H1 (cell line): ENCODE results near the gene EDEM1. TPM values are rescaled to one million over a fixed set of nuclear protein-coding genes. Genes with fewer than 3 reads are reported as not detected.

Experiments used
- CTCF ChIA-PET: fragments of 300-600 bp; sonication (Branson Sonifier 250); formaldehyde crosslinking; loops from one replicate; lab custom pipeline; 2021; ENCODE audit not compliant: partially characterized antibody; lab: Charles Lee
- POLR2A ChIA-PET: fragments of 300-600 bp; sonication (Branson Sonifier 250); formaldehyde crosslinking; loops from one replicate; lab custom pipeline; 2021; ENCODE audit warnings: inconsistent platforms; ENCODE audit not compliant: partially characterized antibody; lab: Charles Lee
- DNase-seq, 2 experiments: peaks; one replicate each; pipeline versions ENCODE4 v3.0.0 to v3.0.0-alpha.2; 2010 to 2022; ENCODE audit warnings: low spot score in 2 of 2, low read depth in 1 of 2, mixed read lengths in 1 of 2
- FAIRE-seq: peaks from 2 replicates; lab custom pipeline; 2011; peaks lifted over from hg19 to GRCh38; lab: Jason Lieb, UNC
- H2AFZ ChIP-seq: 2 replicates; pipeline ENCODE4 v1.8.1; 2012; ENCODE audit warnings: low read length, inconsistent platforms
- H2AK5ac ChIP-seq: 2 replicates; pipeline ENCODE4 v1.6.1; 2013; ENCODE audit warnings: low read depth, low read length
- H2BK120ac ChIP-seq: replicated peaks from 2 replicates; pipeline ENCODE3; 2013; ENCODE audit warnings: low read depth, low read length, inconsistent platforms
- H2BK12ac ChIP-seq: 2 replicates; pipeline ENCODE4 v1.6.1; 2013; ENCODE audit warnings: low read depth, low read length
- H2BK15ac ChIP-seq: 2 replicates; pipeline ENCODE4 v1.6.1; 2013; ENCODE audit warnings: low read length
- H2BK20ac ChIP-seq: 2 replicates; pipeline ENCODE4 v1.6.1; 2013; ENCODE audit warnings: low read length
- H2BK5ac ChIP-seq: 2 replicates; pipeline ENCODE4 v1.6.1; 2013; ENCODE audit warnings: low read depth, low read length
- H3K14ac ChIP-seq: 2 replicates; pipeline ENCODE4 v1.6.1; 2013; ENCODE audit warnings: inconsistent platforms; ENCODE audit not compliant: insufficient read length
- H3K18ac ChIP-seq: 2 replicates; pipeline ENCODE4 v1.6.1; 2013; ENCODE audit warnings: low read length; ENCODE audit errors: extremely low read depth
- H3K23ac ChIP-seq: 2 replicates; pipeline ENCODE4 v1.6.1; 2013; ENCODE audit warnings: inconsistent platforms; ENCODE audit not compliant: insufficient read length
- H3K23me2 ChIP-seq: 2 replicates; pipeline ENCODE4 v1.6.1; 2013; ENCODE audit warnings: low read depth, low read length
- H3K27ac ChIP-seq: 2 replicates; pipeline ENCODE4 v1.6.1; 2011; ENCODE audit warnings: low read depth, low read length, inconsistent platforms
- H3K27me3 ChIP-seq, 4 experiments: replicated peaks in 1 of 4; 1 replicate in 1 of 4; 2 replicates in 3 of 4; pipeline versions ENCODE4 v1.6.1 to v1.8.1; 2011 to 2013; ENCODE audit warnings: low read length in 3 of 4, mild to moderate bottlenecking in 3 of 4, inconsistent platforms in 2 of 4, mixed read lengths in 2 of 4, moderate library complexity in 1 of 4; ENCODE audit not compliant: control insufficient read depth in 3 of 4, insufficient read depth in 3 of 4; ENCODE audit errors: extremely low read depth in 1 of 4
- H3K36me3 ChIP-seq, 4 experiments: 2 replicates each; pipeline versions ENCODE4 v1.6.1 to v1.8.1; 2011 to 2013; ENCODE audit warnings: mild to moderate bottlenecking in 4 of 4, low read length in 3 of 4, moderate library complexity in 2 of 4, control low read depth in 1 of 4, inconsistent platforms in 1 of 4; ENCODE audit not compliant: insufficient read depth in 4 of 4, control insufficient read depth in 2 of 4
- H3K4ac ChIP-seq: replicated peaks from 2 replicates; pipeline ENCODE3; 2013; ENCODE audit warnings: low read length, low read depth, mixed read lengths, inconsistent platforms; ENCODE audit not compliant: insufficient read length
- H3K4me1 ChIP-seq, 4 experiments: replicated peaks in 1 of 4; 1 replicate in 1 of 4; 2 replicates in 3 of 4; pipeline versions ENCODE4 v1.6.1 to v1.8.1; 2011 to 2013; ENCODE audit warnings: low read length in 3 of 4, inconsistent platforms in 2 of 4, mixed read lengths in 1 of 4; ENCODE audit not compliant: insufficient read depth in 4 of 4, control insufficient read depth in 3 of 4
- H3K4me2 ChIP-seq, 2 experiments: 2 replicates each; pipeline versions ENCODE4 v1.6.1 to v1.8.1; 2011 to 2013; ENCODE audit warnings: low read depth in 2 of 2, low read length in 2 of 2, control low read depth in 1 of 2, inconsistent platforms in 1 of 2, mild to moderate bottlenecking in 1 of 2; ENCODE audit not compliant: insufficient read depth in 1 of 2
- H3K4me3 ChIP-seq, 4 experiments: fragments of 200-600, 300-600 bp in 1 of 4; sonication (generic), shearing (Covaris generic), sonication (Bioruptor Twin) in 1 of 4; 2 replicates each; pipeline versions ENCODE4 v1.5.1 to v1.8.1; 2011 to 2016; ENCODE audit warnings: low read length in 4 of 4, low read depth in 3 of 4, control low read depth in 2 of 4, inconsistent platforms in 2 of 4, mild to moderate bottlenecking in 2 of 4, mixed read lengths in 1 of 4, moderate library complexity in 1 of 4; ENCODE audit not compliant: insufficient read depth in 2 of 4; ENCODE audit errors: extremely low read depth in 1 of 4
- H3K56ac ChIP-seq: replicated peaks from 2 replicates; pipeline ENCODE3; 2013; ENCODE audit warnings: low read depth, mild to moderate bottlenecking, mixed read lengths, low read length, inconsistent platforms; ENCODE audit not compliant: insufficient read length
- H3K79me1 ChIP-seq: 2 replicates; pipeline ENCODE4 v1.6.1; 2013; ENCODE audit warnings: low read depth, low read length, control low read depth
- H3K79me2 ChIP-seq, 2 experiments: 2 replicates each; pipeline versions ENCODE4 v1.6.1 to v1.8.1; 2012 to 2013; ENCODE audit warnings: low read length in 2 of 2, mild to moderate bottlenecking in 2 of 2, inconsistent platforms in 1 of 2; ENCODE audit not compliant: insufficient read depth in 2 of 2, control insufficient read depth in 1 of 2
- H3K9ac ChIP-seq, 4 experiments: replicated peaks in 1 of 4; 1 replicate in 1 of 4; 2 replicates in 3 of 4; pipeline versions ENCODE4 v1.6.1 to v1.8.1; 2011 to 2013; ENCODE audit warnings: low read depth in 3 of 4, low read length in 3 of 4, control low read depth in 2 of 4, mild to moderate bottlenecking in 2 of 4, moderate library complexity in 2 of 4, inconsistent platforms in 1 of 4; ENCODE audit errors: extremely low read depth in 1 of 4
- H3K9me3 ChIP-seq, 2 experiments: 2 replicates each; pipeline versions ENCODE4 v1.6.1 to v1.8.1; 2012 to 2013; ENCODE audit warnings: mild to moderate bottlenecking in 2 of 2, moderate library complexity in 2 of 2, control low read depth in 1 of 2, inconsistent platforms in 1 of 2, low read depth in 1 of 2, low read length in 1 of 2, mixed read lengths in 1 of 2; ENCODE audit not compliant: insufficient read depth in 2 of 2
- H4K20me1 ChIP-seq, 2 experiments: replicated peaks in 1 of 2; 2 replicates each; pipeline versions ENCODE3 to v1.8.1; 2011 to 2013; ENCODE audit warnings: inconsistent platforms in 2 of 2, low read length in 2 of 2, mild to moderate bottlenecking in 1 of 2; ENCODE audit not compliant: insufficient read depth in 2 of 2, control insufficient read depth in 1 of 2
- H4K5ac ChIP-seq: 2 replicates; pipeline ENCODE4 v1.6.1; 2013; ENCODE audit warnings: low read length, low read depth, mixed read lengths, inconsistent platforms; ENCODE audit not compliant: insufficient read length
- H4K8ac ChIP-seq: 2 replicates; pipeline ENCODE4 v1.8.0; 2013; ENCODE audit warnings: mild to moderate bottlenecking, moderate library complexity, low read length, inconsistent platforms; ENCODE audit not compliant: insufficient read depth; ENCODE audit errors: extremely low read depth
- H4K91ac ChIP-seq: replicated peaks from 2 replicates; pipeline ENCODE3; 2013; ENCODE audit warnings: low read length, mixed read lengths, inconsistent platforms; ENCODE audit not compliant: insufficient read length
- CEBPB ChIP-seq: IDR thresholded peaks from 2 replicates; pipeline ENCODE4 v1.6.1; 2012; ENCODE audit warnings: low read depth, low read length
- CTCF ChIP-seq, 3 experiments: IDR thresholded peaks; 1 replicate in 2 of 3; 2 replicates in 1 of 3; pipeline versions ENCODE4 v1.5.1 to v1.6.1; 2011; ENCODE audit warnings: low read length in 3 of 3, mild to moderate bottlenecking in 3 of 3, inconsistent platforms in 2 of 3, low read depth in 1 of 3, moderate library complexity in 1 of 3; ENCODE audit not compliant: insufficient read depth in 1 of 3; ENCODE audit errors: control extremely low read depth in 1 of 3
- FOSL1 ChIP-seq: IDR thresholded peaks from 2 replicates; pipeline ENCODE4 v1.6.1; 2011; ENCODE audit warnings: mild to moderate bottlenecking, low read depth, low read length, moderate library complexity; ENCODE audit not compliant: insufficient read depth
- KDM5A ChIP-seq: fragments of 200-600 bp; IDR thresholded peaks from 2 replicates; pipeline ENCODE4 v1.7.1; 2012; ENCODE audit warnings: mild to moderate bottlenecking, low read length, inconsistent platforms, mixed read lengths
- NANOG ChIP-seq: IDR thresholded peaks from 2 replicates; pipeline ENCODE4 v1.6.1; 2011; ENCODE audit warnings: low read length, low read depth, mild to moderate bottlenecking, inconsistent platforms; ENCODE audit not compliant: insufficient read depth, poor library complexity, severe bottlenecking
- RAD21 ChIP-seq, 2 experiments: IDR thresholded peaks in 1 of 2; conservative IDR thresholded peaks in 1 of 2; 2 replicates each; pipeline ENCODE4 v1.6.1; 2011; ENCODE audit warnings: low read depth in 2 of 2, low read length in 2 of 2, improper control_type of control experiment in 1 of 2, inconsistent platforms in 1 of 2, mild to moderate bottlenecking in 1 of 2, moderate library complexity in 1 of 2
- WGBS, 2 experiments: shearing (Covaris generic) in 1 of 2; methylation state at CpG; one replicate each; pipeline versions ENCODE4 v1.1.6 to v1.1.7; 2013 to 2015; ENCODE audit warnings: low lambda C conversion rate in 2 of 2, mixed read lengths in 2 of 2, inconsistent platforms in 1 of 2, low coverage in 1 of 2, missing lambda C conversion rate in 1 of 2; ENCODE audit not compliant: insufficient replicate concordance in 2 of 2, insufficient coverage in 1 of 2, insufficient read length in 1 of 2; ENCODE audit errors: extremely low coverage in 1 of 2, missing lambda C conversion rate in 1 of 2; 5-methylcytosine and 5-hydroxymethylcytosine counted together
- polyA plus RNA-seq, 7 experiments: library from polyadenylated mRNA; depleted of rRNA in 3 of 7; stranded (reverse) in 5 of 7; unstranded in 2 of 7; fragments of >200 nt in 5 of 7; fragments of 200-250 nt in 2 of 7; gene quantifications; 1 replicate in 5 of 7; 2 replicates in 1 of 7; 4 replicates in 1 of 7; pipeline versions ENCODE4 v1.2.1 to v1.2.3, GENCODE V29; 2011 to 2013; ENCODE audit warnings: missing spikeins in 2 of 7, mixed read lengths in 2 of 7
- total RNA-seq: library from RNA; stranded (reverse); fragmentation: NEBNext Ultra II Directional; extraction: Animal tissue kit (Norgen Biotek cat#: 25700); gene quantifications from 2 replicates; pipeline ENCODE4 v1.2.1, GENCODE V29; 2021

Gene EDEM1
- total and polyA plus RNA-seq, 2 of the 8 experiments (the other 6 are each of a cell fraction or from before 2014, with no cell fraction given): 4.8 to 16.4 TPM

GRCh38 chr3:5217824-5218595 lies 30.5 kb downstream of the EDEM1 start:
- no peak overlapping the region for H2AK5ac ChIP-seq
- H3K79me2 ChIP-seq: no peaks in the 10 kb centered on the region
- no peak overlapping the region for H2AFZ ChIP-seq
- no peaks in the 10 kb centered on the region for H3K23me2 ChIP-seq
- H3K27ac ChIP-seq: no peak overlapping the region; the same call in 1 of the 2 replicates
- no peak overlapping the region for H3K18ac ChIP-seq
- H4K20me1 ChIP-seq: no peaks in the 10 kb centered on the region
- H2BK5ac ChIP-seq: no peak overlapping the region; the same call in 1 of the 2 replicates
- H3K79me1 ChIP-seq: no peaks in the 10 kb centered on the region; the same call in 1 of the 2 replicates
- no peak overlapping the region for H3K23ac ChIP-seq
- H3K4me3 ChIP-seq: no peak overlapping the region
- no peak overlapping the region for H2BK120ac ChIP-seq
- H3K36me3 ChIP-seq: peaks cover 5 to 26% (median 9%) of the 10 kb centered on the region in 4 experiments; a peak in 6 of 8 replicates
- no peak overlapping the region for H2BK12ac ChIP-seq
- H4K91ac ChIP-seq: no peak overlapping the region
- H4K8ac ChIP-seq: no peak overlapping the region
- POLR2A ChIA-PET: interaction anchor here (0.6 kb wide), 1 partner anchor 140 kb away, joined by 3 read pairs; no protein-coding TSS in a partner anchor
- no peak overlapping the region for H4K5ac ChIP-seq
- FAIRE-seq (no peak), DNase-seq (no peak)
- TF ChIP-seq RAD21 (IDR thresholded peaks at IDR 0.05 in 1 of 2, conservative IDR thresholded peaks at IDR 0.05 in 1 of 2; ENCODE audit: low read depth in 2 of 2, low read length in 2 of 2) (no peak), CEBPB (no peak), FOSL1 (no peak), KDM5A (no peak), CTCF (IDR thresholded peaks at IDR 0.05; ENCODE audit: control extremely low read depth in 1 of 3, insufficient read depth in 1 of 3, low read depth in 1 of 3, low read length in 3 of 3) (no peak), NANOG (no peak)
- no peak overlapping the region for H3K56ac ChIP-seq
- H3K27me3 ChIP-seq: no peaks in the 10 kb centered on the region
- H3K14ac ChIP-seq: no peak overlapping the region
- peaks cover 9 to 33% (median 23%) of the 10 kb centered on the region in 4 experiments; a peak in 5 of 7 replicates for H3K4me1 ChIP-seq
- WGBS, 2 experiments: 80% methylated on average over 9 of the region's 9 CpGs; no CpG with 5 or more reads in 1 of the 2 experiments
- H3K4ac ChIP-seq: no peak overlapping the region
- H2BK15ac ChIP-seq: no peak overlapping the region
- no peak overlapping the region for H3K9ac ChIP-seq
- no peak overlapping the region for H2BK20ac ChIP-seq
- H3K4me2 ChIP-seq: no peak overlapping the region; a peak in 1 of 4 replicates
- CTCF ChIA-PET: interaction anchor here (1.1 kb wide), 1 partner anchor 9 kb away, joined by 5 read pairs; no protein-coding TSS in a partner anchor
- no peaks in the 10 kb centered on the region for H3K9me3 ChIP-seq
